ENCODE data around the gene HNRNPF.

- no peak for TF ChIP-seq CTCF (IDR thresholded peaks at IDR 0.05; ENCODE audit: borderline replicate concordance, extremely low read depth, low read length, poor library complexity, severe bottlenecking)
- no peak for TF ChIP-seq EZH2 (IDR thresholded peaks at IDR 0.05; ENCODE audit: borderline replicate concordance, low read depth, low read length, severe bottlenecking)
Measured at GRCh38 chr10:43408331-43408709, 666 bp downstream of the HNRNPF start.
